Measurements from ENCODE around the gene SCUBE2.
"Not testable (repeated sequence)": the region's sequence is repeated elsewhere in the genome, so short reads cannot be mapped to it uniquely, and the experiment has no call there.

Gene SCUBE2

GRCh38 chr11:9038541-9038940 is 52.9 kb downstream of the SCUBE2 start:
- no peak for DNase-seq

GRCh38 chr11:9037963-9038362 is 53.4 kb downstream of the SCUBE2 start:
- DNase-seq = no peak

- DNase-seq = no peak
Observed at GRCh38 chr11:9037046-9037780, 54.2 kb downstream of the SCUBE2 start.

- no peak for DNase-seq
Observed at GRCh38 chr11:9030601-9031000, 60.8 kb downstream of the SCUBE2 start.

GRCh38 chr11:9029422-9029821 is 62.0 kb downstream of the SCUBE2 start:
- DNase-seq = no peak

GRCh38 chr11:9028581-9028980 is 62.8 kb downstream of the SCUBE2 start:
- DNase-seq = no peak

GRCh38 chr11:9025101-9025850 is 66.1 kb downstream of the SCUBE2 start:
- DNase-seq = no peak

- no peak for DNase-seq
Observed at GRCh38 chr11:9022961-9023680, 68.3 kb downstream of the SCUBE2 start.

- no peak for DNase-seq
Observed at GRCh38 chr11:9020916-9021315, 70.5 kb downstream of the SCUBE2 start.

- DNase-seq = no peak
Observed at GRCh38 chr11:9019861-9020260, 71.5 kb downstream of the SCUBE2 start.

- DNase-seq = no peak
Observed at GRCh38 chr11:9017773-9018172, 73.6 kb downstream of the SCUBE2 start.

GRCh38 chr11:9016916-9017642 is 74.3 kb downstream of the SCUBE2 start:
- no peak for DNase-seq

- peak; percentile 74 for DNase-seq
Observed at GRCh38 chr11:9015677-9016076, 75.7 kb downstream of the SCUBE2 start.

- DNase-seq = no peak
Observed at GRCh38 chr11:9014826-9015225, 76.6 kb downstream of the SCUBE2 start.

GRCh38 chr11:9013373-9013772 is 78.0 kb downstream of the SCUBE2 start:
- no peak for DNase-seq

GRCh38 chr11:9009538-9009937 is 81.9 kb downstream of the SCUBE2 start:
- not testable (repeated sequence) for DNase-seq

GRCh38 chr11:9008661-9009060 is 82.7 kb downstream of the SCUBE2 start:
- DNase-seq = no peak

- DNase-seq = no peak
Observed at GRCh38 chr11:9008011-9008550, 83.3 kb downstream of the SCUBE2 start.

GRCh38 chr11:9005087-9005486 is 86.3 kb downstream of the SCUBE2 start:
- DNase-seq = no peak

- peak; percentile 43 for DNase-seq
Observed at GRCh38 chr11:9004183-9004926, 87.0 kb downstream of the SCUBE2 start.

- peak; percentile 77 for DNase-seq
Observed at GRCh38 chr11:9003573-9004182, 87.7 kb downstream of the SCUBE2 start, which contains the start of gene NRIP3. Gene NRIP3 (minus strand): TSS chr11:9004001. CDS start chr11:9003935, 66 bp downstream.
